Inferior parietal cortex (tissue), 1 donor: ENCODE results near the gene FOXK1.

Experiments used
- DNase-seq: peaks from one replicate; pipeline ENCODE4 v3.0.0-alpha.2; 2016; ENCODE audit errors: extremely low spot score

The FOXK1 gene

DNA sequence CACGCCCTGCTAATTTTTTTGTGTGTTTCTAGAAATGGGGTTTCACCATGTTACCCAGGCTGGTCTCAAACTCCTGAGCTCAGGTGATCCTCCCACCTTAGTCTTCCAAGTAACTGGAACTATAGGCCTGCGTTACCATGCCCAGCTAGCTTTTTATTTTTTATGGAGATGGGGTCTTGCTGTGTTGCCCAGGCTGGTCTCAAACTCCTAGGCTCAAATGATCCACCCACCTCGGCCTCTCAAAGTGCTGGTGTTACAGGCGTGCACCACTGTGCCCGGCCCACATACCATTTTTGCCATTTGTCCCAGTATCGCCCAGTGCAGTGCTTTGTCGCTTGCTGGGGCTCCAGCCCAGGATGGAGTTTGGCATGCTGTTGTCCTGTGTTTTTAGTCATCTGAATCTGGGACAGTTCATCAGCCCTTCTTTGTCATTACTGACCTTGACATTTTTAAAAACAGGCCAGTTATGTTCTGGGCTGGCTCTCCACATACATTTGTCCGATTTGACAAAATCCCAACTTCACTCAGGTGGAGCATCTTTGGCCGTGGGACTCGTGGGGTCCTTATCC is 16.7 kb downstream of the FOXK1 start:
- DNase-seq = no peak

- no peak for DNase-seq
Measured at GRCh38 chr7:4699841-4700240, 17.7 kb downstream of the FOXK1 start.

- no peak for DNase-seq
Measured at GRCh38 chr7:4700577-4701235, 18.6 kb downstream of the FOXK1 start.

- no peak for DNase-seq
Measured at GRCh38 chr7:4702961-4703512, 20.9 kb downstream of the FOXK1 start.

DNA sequence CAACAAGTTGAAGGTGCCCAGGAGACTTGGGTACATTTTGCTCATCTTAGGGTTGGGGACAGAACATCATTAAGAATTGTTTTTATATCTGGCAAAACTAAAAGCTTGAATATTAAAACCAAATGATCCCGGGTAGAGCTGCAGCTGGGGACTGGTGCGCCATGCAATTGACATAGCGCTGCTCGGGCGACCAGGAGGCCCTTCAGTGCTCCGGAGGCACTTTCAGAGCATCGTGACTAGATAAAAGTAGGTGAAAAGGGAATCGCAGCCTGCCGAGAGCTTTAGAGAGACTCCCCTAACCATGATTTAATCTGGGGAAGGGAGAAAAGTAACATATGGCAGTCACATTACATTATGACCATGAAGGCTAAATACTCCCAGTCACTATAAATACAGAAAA is 21.4 kb downstream of the FOXK1 start:
- DNase-seq = no peak

DNA sequence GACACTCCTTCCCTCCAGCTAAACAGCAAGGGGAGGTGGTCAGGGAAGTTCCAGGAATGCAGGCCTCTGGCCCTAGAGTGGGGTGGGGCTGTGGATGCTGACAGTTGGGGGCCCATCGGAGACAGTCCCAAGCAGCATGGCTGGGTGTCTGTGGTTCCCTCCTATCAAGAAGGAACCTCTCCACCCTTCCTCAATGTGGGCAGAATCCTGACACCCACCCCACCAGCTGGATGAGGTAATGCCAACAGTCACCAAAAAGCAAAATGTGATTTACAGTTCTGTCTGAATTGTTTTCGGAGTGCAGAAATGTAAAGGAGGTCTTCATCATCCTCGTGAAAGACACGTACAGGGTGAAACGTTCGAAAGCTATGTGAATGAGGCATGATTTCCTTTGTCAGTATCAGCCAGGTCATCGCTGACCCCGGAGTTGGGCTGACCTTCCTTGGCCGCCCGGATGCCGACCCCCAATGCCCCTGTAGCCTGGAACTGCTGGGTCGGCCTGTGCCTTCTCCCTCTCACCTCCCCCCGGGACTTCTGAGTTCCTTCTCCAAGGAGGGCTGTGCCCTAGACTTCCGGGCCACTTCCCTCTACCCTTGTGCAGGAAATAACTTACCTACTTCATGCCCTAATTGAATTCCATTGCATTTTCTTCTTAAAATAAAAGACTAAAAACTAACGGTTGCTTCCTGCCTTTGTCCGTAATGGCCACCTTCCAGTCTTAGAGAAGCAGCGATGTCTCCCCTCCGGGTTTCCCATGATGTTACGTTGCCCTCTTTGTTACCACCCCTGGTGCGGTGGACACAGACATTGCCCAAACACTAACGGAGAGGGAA is 24.5 kb downstream of the FOXK1 start:
- no peak for DNase-seq

GRCh38 chr7:4707217-4707741 is 25.2 kb downstream of the FOXK1 start:
- DNase-seq = no peak

DNA sequence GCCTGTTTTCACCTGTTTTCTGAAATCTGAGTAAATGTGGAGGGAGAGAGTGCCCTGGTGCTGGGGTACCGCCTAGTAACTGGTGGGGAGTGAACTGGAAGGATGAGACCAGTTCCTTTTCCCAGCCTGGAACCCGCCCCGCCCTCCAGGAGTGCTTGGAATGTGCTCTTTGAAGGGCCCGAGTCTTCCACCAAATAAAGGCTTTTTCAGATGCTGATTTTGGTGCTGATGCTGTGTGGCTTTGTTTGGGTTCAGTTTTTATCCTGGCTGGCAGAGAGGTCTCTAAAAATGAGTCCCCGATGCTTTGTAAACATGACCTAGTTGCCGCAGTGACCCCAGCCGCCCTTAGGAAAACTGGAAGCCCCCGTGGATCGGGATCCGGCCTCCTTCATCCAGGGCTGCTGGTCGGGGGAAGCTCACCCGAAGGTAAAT is 25.9 kb downstream of the FOXK1 start:
- DNase-seq = no peak

DNA sequence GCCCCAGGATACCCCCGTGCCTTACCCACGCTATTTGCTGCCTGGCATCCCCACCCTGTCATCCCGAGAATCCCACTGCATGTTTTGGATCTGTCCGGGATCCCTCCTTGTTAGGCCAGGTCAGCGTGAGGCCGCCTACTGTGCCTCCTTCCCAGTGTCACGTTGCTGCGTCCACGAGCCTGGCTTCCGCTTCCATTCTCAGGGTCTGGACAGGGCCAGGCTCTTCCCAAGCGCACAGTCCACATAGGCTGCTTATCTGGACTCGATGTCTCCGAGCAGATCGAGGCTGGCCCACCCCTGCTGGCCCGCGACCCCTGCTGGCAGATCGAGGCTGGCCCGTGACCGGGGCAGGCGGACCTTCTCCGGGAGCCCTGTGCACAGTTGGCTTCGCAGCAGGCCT is 27.1 kb downstream of the FOXK1 start:
- no peak for DNase-seq

- no peak for DNase-seq
Measured at GRCh38 chr7:4711093-4711492, 29.0 kb downstream of the FOXK1 start.

- no peak for DNase-seq
Measured at GRCh38 chr7:4711634-4712033, 29.5 kb downstream of the FOXK1 start.

GRCh38 chr7:4712281-4713182 is 30.4 kb downstream of the FOXK1 start:
- DNase-seq = no peak

GRCh38 chr7:4713183-4713784 is 31.2 kb downstream of the FOXK1 start:
- DNase-seq = no peak

GRCh38 chr7:4714161-4714700 is 32.1 kb downstream of the FOXK1 start:
- DNase-seq = no peak

DNA sequence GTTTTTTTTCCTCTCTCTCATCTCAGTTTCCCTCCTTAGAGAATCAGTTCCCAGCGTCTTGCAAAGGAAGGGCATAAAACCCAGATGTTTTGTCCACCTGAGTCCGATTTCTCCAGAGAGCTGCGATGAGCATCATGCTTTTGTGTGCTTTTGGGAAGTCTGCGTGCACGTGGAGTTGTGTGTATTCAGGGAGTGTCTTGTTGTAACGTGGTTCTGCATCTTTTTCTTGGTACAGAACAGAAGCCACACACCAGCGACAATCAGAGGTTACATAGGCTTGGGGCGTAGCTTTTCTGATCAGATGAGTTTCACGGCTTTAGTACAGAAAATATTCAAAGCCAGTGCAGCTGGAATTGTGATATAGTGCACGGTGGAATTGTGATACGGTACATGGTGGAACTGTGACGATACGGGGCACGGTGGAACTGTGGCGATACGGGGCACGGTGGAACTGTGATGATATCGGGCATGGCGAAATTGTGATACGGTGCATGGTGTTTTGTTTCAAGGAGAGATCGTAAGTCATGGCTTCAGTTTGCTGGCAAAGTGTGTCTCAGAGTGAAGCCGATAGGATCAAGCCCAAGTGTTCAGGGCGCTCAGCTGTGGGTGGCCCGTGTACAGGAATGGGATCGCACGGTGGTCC is 32.8 kb downstream of the FOXK1 start:
- no peak for DNase-seq

DNA sequence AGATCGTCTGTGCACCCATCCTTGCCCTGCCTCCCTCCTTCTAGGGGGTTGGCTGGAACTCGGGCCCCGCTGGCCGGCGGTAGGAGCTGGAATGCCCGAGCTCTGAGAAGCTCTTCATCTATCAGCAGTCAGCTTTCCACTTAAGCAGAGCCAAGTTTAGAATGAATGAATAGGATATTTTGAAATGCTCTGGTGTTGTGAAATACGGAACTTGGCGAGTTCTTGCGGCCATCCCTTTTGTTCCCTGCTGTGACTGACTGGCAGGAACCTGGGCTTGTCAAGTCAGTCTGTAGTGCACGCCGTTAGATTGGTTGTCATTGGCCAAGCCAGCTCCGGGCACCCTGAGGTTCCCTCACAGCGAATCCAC is 33.3 kb downstream of the FOXK1 start:
- DNase-seq = no peak

DNA sequence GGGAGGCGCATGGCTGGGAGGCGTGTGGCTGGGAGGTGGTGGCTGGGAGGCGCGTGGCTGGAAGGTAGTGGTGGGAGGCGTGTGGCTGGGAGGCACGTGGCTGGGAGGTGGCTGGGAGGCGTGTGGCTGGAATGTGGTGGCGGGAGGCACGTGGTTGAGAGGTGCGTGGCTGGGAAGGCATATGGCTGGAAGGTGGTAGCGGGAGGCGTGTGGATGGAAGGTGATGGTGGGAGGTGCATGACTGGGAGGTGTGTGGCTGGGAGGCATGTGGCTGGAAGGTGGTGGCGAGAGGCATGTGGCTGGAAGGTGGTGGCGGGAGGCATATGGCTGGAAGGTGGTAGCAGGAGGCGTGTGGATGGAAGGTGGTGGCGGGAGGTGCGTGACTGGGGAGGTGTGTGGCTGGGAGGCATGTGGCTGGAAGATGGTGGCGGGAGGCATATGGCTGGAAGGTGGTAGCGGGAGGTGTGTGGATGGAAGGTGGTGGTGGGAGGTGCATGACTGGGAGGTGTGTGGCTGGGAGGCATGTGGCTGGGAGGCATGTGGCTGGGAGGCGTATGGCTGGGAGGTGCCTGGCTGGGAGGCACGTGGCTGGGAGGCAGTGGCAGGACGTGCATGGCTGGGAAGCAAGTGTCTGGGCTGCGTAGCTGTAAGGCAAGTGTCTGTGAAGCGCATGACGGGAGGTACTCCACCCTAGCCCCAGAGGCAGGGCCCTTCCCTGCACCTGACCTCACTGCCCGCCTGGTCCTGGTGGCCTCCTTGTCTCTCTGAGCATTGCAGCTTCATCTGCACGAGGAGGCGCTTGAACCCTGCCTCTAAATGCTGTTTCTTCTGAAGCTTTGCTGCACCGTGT is 35.1 kb downstream of the FOXK1 start:
- DNase-seq = no peak

- DNase-seq = no peak
Measured at GRCh38 chr7:4718075-4718474, 36.0 kb downstream of the FOXK1 start.

GRCh38 chr7:4720225-4720624 is 38.1 kb downstream of the FOXK1 start:
- DNase-seq = no peak
